ENCODE measurements around the gene NTN1.
"Not testable (repeated sequence)": the region's sequence is repeated elsewhere in the genome, so short reads cannot be mapped to it uniquely, and the experiment has no call there.

The NTN1 gene

DNA sequence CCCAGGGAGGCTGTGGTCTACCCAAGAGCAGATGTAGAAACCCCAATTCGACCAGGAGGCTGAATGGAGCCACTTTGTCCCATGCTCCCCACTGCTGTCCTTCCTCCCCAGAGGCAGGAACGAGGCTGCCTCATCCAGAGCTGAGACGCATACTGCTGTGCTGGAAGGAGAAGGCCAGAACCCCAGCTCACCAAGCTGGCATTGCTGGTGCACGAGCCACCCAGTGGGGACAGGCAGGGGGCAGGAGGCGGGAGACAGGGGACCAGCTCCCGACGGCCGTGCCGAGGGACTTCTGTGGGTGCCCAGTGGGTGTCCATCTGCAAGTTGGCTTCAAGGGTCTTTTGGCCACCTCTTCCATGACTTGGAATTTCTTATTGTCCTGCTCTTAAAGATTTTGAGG, 66.6 kb downstream of the NTN1 start:
- DNase-seq (ENCODE audit: low spot score), result no peak

DNA sequence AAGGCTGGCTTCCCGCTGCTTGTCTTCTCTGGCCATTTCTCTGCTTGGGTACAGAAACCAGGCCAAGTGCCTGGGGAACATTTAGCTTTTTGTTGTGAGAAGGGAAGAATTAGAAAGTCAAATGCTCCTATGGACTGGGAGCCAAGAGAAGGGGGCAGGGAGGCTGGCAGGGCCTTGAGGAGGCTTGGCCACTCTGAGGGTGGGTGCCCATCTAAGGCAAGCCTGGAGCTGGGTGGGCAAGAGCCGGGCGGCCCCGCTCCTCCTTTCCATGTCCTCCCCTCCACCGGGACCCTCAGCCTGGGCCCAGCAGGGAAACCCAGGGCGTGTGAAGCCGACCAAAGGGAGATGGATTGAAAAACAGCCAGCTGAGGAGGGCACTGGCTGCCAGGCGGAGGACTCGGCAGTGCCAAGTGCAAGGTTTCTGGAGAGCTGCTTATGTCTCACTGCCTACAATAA, 69.4 kb downstream of the NTN1 start:
- DNase-seq (ENCODE audit: low spot score), result no peak

DNA sequence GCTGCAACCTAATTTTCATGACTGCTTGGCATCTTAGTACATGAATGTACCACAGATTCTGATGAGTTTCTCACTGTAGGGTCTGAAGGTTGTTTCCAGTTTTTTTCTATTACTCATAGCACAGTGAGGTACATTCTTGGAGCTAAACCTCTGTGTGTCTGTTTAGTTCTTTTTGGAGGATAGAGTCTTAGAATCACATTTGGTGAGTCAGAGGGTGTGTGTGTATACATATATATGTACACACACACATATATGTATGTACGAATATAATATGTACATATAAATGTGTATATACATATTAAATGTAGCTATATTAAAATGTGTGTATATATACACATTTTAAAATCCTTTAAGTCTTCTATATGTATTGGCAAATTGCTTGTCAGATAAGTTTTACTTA, 72.9 kb downstream of the NTN1 start:
- DNase-seq (ENCODE audit: low spot score), result no peak

DNA sequence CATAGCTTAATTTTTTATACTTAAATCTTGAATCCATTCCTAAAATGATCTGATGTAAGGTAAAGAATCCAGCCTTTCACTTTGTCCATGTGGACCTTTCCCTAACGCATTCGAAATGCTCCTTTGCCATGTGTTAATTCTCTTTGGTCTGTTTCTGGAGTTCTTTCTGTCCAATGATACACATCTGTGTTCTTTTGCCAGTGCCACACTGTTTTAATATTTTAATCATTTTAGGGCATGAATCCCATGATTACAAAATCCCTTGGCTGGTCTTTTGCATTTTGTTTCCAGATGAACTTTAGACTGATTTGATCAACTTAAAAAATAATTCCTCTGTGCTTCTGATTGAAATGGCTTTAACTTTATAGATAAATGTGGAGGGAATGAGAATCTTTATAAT, 74.1 kb downstream of the NTN1 start:
- no peak for DNase-seq (ENCODE audit: low spot score)

DNA sequence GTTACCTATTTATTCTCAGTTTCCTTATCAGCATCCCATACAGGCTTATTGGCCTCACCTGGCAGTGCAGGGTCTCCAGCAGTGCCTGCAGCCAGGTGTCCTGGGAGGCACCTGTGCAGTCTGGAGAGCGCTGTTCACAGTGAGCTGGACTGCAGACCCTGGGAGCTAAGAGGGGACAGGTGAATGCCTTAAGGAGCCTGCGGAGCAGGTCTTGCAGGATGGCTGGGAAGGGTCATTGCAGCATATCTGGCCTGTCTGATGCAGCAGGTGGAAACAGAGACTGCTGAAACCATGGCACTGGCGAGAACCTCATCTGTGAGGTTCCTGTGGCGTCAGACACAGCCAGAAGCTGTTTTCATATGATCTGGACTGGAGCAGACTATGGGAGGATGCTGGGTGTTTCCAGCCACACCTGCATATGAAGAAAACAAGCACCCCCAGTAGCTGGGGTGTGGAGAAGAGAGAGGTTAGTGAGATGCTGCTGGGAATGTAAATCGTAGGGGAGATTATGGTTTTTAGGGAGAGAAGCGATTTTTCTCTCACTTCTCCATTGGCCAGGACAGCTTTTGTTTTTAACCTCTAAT, 77.0 kb downstream of the NTN1 start:
- no peak for DNase-seq (ENCODE audit: low spot score)

DNA sequence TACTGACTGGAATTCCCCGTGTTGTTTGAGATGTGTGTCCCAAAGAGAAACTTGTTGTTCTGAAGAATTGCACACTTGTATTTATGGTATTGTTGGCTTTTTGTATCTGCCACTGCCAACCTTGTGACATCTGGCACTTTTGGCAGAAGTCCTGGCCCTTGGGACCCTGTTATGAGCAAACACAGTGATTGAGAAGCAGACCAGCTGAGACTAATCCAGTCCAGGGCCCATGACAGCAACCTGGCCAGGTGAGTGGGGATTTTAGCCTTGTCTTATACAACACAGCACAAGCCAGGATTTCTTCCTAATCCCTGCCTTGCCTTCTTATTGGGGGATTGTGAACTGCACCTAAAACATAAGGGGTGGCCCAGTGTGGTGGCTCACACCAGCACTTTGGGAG, 80.0 kb downstream of the NTN1 start:
- no peak for DNase-seq (ENCODE audit: low spot score)

DNA sequence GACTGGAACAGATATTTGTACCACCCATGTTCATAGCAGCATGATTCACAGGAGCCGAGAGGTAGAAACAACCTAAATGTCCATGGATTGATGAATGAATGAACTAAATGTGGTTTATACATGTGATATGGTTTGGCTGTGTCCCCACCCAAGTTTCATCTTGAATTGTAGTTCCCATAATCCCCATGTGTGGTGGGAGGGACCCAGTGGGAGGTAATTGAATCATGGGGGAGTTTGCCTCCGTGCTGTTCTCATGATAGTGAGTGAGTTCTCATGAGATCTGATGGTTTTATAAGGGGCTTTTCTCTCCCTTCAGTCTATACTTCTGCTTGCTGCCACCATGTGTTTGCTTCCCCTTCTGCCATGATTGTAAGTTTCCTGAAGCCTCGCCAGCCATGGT, 81.9 kb downstream of the NTN1 start:
- DNase-seq (ENCODE audit: low spot score), result not testable (repeated sequence)

DNA sequence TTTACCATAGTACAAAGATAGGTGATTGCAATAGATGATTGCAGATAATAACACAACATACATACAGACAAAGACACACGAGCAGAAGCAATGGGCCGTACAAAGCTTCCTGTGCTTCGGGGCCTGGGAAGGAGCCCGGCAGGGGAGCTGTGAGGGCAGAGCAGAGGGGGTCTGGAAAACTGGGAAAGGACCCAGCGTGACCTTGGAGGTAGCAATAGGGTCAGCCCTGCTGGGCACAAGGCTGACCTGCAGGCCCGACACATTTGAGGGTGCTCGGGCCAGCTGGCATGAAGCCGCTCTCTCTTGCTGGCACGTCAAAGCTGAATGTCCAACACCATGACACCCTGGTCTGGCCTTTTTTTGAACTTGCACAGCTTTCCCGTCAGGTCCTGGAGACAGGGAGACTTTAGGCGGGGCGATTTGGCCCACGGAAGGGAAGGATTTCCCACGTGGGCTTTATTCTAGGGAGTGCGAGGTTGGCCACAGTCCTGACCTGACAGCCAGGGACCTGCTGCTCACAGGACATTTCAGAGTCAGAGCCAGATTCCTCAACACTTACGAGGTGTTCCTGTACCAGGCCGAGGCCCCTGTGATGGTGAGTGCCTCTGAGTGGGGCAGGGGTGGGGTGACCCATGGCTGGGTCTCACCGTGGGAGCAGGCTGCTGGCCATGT, 83.2 kb downstream of the NTN1 start:
- no peak for DNase-seq (ENCODE audit: low spot score)

DNA sequence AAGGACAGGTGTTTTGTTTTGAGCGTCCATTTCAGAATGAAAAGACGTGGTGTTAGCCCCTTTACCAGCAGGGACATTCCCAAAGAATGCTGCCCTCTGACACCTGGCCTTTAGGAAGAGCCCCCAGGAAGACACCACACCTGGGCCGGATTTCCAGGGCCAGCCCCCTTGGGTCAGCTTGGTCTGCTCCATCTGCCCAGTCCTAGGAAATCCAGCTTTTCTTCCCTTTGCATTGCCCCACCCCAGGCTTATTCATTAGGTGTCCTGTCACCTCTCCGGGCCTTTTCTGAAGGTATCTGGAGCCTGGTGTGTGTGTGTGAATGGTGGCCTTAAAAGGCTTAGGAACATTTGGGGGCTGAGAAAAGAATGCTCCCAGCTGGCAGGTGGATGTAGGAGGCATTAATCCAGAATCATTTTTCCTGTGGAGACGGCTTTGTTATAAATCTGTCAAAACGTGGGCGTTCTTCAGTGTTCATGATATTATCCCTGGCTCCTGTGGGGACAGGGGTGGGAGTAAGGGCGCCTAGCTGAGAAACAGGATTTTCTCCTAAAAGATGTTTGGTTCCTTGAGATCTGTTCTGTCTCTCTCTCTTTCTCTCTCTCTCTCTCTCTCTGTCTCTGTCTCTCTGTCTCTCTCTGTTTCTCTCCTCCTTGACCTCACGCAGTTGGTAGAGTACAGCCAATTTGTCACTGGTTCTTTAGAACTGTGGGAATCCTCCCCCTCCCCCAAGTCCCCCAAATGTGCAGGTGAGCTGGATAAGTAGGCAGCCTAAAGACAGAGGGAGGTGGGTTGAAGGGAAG, 84.0 kb downstream of the NTN1 start:
- no peak for DNase-seq (ENCODE audit: low spot score)

DNA sequence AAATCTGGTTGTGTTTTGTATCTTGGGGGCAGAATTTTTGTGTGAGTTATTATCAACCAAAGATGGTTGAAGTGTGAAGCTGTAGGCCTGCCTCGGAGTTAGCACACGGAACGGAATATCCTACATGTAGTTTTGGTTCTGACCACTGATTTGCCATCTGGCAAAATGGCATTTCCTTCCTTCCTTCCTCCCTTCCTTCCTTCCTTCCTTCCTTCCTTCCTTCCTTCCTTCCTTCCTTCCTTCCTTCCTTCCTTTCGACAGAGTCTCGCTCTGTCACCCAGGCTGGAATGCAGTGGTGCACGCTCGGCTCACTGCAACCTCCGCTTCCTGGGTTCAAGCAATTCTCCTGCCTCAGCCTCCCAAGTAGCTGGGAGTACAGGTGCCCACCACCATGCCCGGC, 85.0 kb downstream of the NTN1 start:
- DNase-seq (ENCODE audit: low spot score), result not testable (repeated sequence)

DNA sequence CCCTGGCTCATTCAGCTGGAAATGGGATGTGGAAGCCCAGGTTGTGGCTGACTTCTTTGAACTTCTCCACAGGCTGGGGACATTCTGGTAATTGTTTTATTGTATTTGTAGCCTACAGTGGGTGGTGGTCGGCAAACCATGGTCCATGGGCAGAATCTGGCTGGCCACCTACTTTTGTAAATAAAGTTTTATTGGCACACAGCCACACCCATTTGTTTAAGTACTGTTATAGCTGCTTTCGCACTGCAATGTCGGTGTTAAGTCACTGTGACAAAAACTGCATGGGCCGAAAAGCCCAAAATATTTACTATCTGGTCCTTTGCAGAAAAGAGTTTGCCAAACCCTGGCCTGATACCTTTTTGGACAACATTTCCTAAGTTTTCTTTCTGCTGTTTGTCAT, 86.2 kb downstream of the NTN1 start:
- DNase-seq (ENCODE audit: low spot score), result no peak

DNA sequence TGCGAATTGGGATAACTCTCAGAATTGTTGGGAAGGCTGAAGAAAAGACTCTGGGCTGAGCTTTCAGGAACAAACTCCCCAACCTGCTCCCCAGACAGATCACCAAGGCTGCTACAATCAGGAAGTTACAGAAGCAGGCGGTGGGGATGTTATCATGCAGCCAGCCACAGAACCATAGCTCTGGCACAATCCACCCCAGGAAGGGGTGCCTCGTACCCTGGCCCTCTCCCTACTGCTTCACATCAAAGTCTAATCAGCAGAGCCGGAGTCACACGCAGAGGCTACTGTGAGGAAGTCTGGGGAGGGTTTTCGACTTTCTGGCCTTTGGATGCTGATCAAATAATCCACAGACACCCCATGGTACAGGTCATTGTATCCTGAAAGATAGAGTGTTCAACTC, 86.8 kb downstream of the NTN1 start:
- no peak for DNase-seq (ENCODE audit: low spot score)

DNA sequence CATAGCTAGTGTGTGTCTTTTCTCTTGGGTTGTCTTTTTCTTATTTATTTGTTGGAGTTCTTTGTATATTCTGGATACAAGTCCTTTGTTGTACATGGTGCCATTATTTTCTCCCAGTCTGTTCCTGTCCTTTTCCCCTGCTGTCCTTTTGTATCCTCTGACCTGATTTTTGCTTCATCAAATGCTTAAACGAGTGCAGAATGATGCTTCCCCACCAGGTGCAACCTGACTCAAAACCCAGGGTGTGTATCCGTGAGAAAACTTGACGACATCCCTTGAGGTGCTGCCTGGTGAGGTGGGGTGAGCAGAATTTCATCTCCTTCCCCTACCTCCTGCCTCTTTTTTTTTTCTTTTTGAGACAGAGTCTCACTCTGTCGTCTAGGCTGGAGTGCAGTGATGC, 88.6 kb downstream of the NTN1 start:
- no peak for DNase-seq (ENCODE audit: low spot score)

DNA sequence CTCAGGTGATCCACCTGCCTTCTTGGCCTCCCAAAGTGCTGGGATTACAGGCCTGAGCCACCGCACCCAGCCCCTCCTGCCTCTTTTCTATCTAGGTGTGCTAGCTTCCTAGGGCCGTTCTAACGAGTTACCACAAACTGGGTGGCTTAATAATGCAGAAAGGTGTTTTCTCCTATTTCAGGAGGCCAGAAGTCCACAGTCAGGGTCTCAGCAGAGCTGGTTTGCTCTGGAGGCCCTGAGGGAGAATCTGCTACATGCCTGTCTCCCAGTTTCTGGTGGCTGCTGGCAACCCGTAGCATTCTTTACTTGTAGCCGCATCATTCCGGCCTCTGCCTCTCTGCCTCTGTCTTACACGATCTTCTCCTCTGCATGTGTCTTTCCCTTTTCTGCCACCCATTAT, 89.2 kb downstream of the NTN1 start:
- DNase-seq (ENCODE audit: low spot score), result no peak

DNA sequence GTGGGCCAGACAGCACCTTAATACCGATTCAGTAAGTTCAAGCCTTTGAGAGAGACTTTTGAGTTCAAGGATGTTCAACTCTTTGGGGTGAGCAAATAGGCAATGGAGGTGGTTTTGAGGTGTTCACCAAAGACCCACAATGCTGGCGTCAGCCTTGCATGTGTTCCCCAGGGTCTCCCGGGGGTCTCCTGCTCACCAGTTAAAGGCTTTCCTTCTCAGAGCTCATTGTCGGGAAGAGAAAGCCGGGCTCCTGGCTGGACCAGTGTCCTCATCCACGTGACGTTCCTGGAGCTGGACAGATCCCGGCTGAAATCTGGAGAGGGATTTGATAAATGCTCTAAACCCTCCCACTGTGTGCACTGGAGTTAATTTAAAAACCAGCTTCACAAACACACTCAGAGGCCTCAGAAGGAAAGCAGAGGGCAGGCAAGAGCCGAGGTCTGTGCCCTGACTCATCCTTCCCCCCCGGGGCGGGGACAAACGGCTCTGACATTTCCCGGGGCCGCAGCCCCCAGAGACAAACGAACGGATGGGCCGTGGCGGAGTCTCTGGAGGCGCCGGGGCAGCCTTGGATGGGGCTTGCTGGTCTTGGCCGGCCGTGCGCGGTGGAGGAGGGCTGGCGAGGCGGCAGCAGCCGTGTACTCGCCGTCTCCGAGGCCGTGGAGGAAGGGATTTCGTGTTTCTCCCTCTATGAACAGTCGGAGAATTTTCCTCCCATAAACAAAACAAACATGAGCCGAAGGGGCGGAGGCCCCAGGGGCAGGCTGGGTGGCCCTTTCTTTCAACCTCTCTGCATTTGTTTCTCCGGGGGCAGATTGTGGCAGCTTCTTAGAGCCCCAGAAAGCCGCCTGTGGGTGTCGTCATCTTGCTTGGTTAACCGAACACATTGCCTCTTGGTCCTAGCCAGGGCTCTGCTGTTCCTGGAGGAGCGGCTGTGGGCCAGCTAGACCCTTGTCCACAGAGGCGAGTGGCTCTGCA, 94.2 kb downstream of the NTN1 start:
- DNase-seq (ENCODE audit: low spot score), result no peak

DNA sequence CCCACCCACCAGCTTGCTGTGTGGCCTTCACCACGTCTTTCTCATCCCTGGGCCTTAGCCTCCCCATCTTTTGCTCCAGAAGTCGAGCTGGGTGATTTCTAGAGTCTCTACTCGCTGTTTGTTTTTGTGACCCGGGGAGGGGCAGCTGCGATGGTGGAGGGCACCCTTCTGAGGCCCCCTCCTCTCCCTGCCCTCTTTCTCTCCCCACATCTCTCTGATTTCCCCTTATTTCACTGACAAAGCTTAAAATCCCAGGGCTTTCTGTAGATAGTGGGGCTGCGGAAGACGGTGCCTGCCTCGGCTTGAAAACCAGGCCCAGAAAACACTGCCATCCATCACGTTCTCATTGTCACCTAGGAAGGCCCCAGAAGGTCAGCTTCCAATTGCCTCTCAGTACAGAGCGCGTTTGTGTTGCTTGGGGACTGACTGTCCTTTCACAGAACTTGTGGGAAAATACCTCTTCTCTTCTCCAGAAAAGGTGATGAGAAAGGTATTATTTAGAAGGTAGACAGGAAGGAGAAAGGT, 95.1 kb downstream of the NTN1 start:
- DNase-seq (ENCODE audit: low spot score), result no peak

DNA sequence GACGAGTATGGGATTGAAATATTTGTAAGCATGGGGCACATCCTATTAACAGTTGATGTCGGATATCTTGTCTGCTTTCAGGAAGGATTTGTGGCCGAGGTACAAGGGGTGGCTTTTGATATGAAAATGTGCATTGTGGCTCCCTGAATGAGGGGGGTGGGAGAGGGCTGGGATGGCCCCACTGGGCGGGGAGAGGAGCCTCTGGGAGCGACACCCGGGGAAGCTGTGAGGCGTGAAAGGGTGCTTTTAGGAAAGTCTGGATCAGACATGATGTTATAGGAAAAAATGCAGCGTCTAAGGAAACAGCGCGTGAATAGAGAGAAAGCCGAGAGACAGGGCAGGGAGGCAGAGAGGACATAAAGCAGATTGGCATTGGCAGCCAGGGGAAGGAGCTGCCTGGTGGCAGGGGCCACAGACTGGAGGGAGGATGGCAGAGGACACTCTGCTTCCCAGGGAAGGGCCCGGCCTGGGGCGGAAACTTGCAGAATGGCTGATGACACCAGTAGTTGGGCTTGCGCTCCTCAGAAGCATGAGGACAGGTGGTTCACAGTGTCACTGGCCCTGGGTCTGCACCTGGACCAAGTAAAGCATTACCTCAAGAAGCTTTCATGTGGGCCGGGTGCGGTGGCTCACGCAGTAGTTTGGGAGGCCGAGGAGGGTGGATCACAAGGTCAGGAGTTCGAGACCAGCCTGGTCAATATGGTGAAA, 95.7 kb downstream of the NTN1 start:
- DNase-seq (ENCODE audit: low spot score), result no peak

DNA sequence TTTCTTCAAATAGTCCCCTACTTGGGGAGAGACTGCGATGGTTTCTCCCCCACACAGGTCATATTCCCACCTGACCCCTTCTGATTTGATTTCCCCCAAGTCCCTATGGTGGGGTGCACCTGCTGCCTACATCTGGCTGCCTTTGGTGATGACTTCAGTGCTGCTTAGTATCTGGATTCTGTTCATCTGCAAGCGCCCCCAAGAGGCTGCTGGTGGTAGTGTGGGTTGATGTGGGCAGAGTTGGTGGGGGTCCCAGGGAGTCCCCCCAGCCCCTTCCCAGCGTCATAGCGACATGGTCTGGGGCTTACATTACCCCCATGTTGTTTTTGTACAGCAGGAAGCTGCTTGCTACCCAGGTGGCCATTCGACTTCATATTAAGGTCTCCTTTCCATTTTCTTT, 99.2 kb downstream of the NTN1 start:
- DNase-seq (ENCODE audit: low spot score), result no peak

DNA sequence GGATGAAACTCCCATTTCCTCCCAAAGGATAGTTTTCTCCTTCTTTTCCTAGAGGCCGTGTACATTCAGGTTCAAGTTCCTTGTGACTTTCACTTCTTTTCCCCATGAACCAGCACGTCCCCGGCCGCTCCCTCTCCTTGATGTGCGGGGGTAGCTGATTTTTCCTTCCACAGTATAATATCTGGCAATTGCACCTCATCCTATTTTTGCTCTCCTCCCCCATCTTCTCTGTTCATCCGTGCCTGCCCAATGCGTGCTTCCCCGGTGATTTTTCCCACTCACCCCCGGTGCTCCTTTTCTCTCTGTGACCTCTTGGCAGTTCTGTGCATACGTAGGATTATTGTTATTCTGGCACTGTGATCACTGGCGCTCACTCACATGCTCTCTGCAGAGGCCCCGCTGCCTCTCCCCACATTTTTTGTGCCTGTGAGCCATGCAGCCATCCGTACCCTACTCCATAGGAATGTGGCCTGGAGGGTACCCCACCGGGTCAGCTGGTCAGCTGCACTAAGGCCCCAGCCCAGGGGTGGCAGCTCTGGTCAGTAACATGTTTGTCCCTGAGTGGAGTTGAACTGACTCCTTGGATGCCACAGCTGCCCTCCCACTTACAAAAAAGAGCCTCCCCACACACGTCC, 100.0 kb downstream of the NTN1 start:
- no peak for DNase-seq (ENCODE audit: low spot score)

DNA sequence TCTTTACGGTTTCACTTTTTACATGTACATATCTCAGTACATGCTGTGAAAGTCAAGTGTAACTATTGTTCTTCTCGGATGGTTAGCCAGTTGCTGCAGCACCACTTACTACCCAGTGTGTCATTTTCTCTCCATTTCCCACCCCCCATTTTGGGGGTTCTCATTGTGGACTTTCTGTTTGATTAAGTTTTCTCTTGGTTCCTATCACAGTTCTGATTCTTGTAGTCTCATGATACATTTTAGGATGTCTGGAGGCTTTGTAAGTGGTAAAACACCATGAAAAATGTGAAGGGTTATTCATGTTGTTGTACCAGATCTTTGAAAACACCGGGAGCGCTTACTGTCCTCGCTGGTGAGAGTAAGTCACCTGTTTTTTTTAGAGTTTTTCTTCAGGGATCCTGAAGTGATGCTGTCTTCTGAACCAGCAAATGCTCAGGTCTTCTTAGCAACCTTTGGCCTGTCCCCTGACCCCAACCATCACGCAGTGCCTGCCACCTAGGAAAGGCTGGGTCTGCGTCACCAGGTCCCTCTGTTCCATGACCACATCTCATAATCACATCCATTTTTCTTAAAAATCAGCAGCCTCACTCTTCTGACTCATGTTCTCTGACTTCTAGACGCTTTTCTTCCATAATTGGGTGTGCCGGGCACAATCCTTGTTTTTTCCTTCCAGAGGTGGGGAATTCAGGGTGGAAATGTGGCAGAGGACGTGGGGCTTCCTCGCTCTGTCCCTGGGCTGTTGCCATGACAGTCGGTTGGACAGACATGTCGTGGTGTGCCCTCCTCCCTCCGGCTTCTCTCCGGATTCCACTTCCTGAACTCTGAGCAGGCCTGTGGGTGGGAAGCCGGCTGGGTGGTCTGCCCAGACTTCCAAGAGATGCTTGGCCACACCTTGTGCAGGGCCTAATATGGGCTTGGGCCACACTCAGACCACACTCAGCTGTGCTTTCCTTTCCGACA, 102.6 kb downstream of the NTN1 start:
- DNase-seq (ENCODE audit: low spot score), result no peak

Measured in hepatic stellate cell (primary cell).